H1 (cell line): ENCODE measurements around the gene PPRC1. TPM values are rescaled to one million over a fixed set of nuclear protein-coding genes. Genes with fewer than 3 reads are reported as not detected.

Experiments
- CTCF ChIA-PET: fragments of 300-600 bp; sonication (Branson Sonifier 250); formaldehyde crosslinking; loops from one replicate; lab custom pipeline; 2021; ENCODE audit not compliant: partially characterized antibody; lab: Charles Lee
- POLR2A ChIA-PET: fragments of 300-600 bp; sonication (Branson Sonifier 250); formaldehyde crosslinking; loops from one replicate; lab custom pipeline; 2021; ENCODE audit warnings: inconsistent platforms; ENCODE audit not compliant: partially characterized antibody; lab: Charles Lee
- DNase-seq, 2 experiments: peaks; one replicate each; pipeline versions ENCODE4 v3.0.0 to v3.0.0-alpha.2; 2010 to 2022; ENCODE audit warnings: low spot score in 2 of 2, low read depth in 1 of 2, mixed read lengths in 1 of 2
- FAIRE-seq: peaks from 2 replicates; lab custom pipeline; 2011; peaks lifted over from hg19 to GRCh38; lab: Jason Lieb, UNC
- H2AFZ ChIP-seq: 2 replicates; pipeline ENCODE4 v1.8.1; 2012; ENCODE audit warnings: low read length, inconsistent platforms
- H2AK5ac ChIP-seq: 2 replicates; pipeline ENCODE4 v1.6.1; 2013; ENCODE audit warnings: low read depth, low read length
- H2BK120ac ChIP-seq: replicated peaks from 2 replicates; pipeline ENCODE3; 2013; ENCODE audit warnings: low read depth, low read length, inconsistent platforms
- H2BK12ac ChIP-seq: 2 replicates; pipeline ENCODE4 v1.6.1; 2013; ENCODE audit warnings: low read depth, low read length
- H2BK15ac ChIP-seq: 2 replicates; pipeline ENCODE4 v1.6.1; 2013; ENCODE audit warnings: low read length
- H2BK20ac ChIP-seq: 2 replicates; pipeline ENCODE4 v1.6.1; 2013; ENCODE audit warnings: low read length
- H2BK5ac ChIP-seq: 2 replicates; pipeline ENCODE4 v1.6.1; 2013; ENCODE audit warnings: low read depth, low read length
- H3K14ac ChIP-seq: 2 replicates; pipeline ENCODE4 v1.6.1; 2013; ENCODE audit warnings: inconsistent platforms; ENCODE audit not compliant: insufficient read length
- H3K18ac ChIP-seq: 2 replicates; pipeline ENCODE4 v1.6.1; 2013; ENCODE audit warnings: low read length; ENCODE audit errors: extremely low read depth
- H3K23ac ChIP-seq: 2 replicates; pipeline ENCODE4 v1.6.1; 2013; ENCODE audit warnings: inconsistent platforms; ENCODE audit not compliant: insufficient read length
- H3K23me2 ChIP-seq: 2 replicates; pipeline ENCODE4 v1.6.1; 2013; ENCODE audit warnings: low read depth, low read length
- H3K27ac ChIP-seq: 2 replicates; pipeline ENCODE4 v1.6.1; 2011; ENCODE audit warnings: low read depth, low read length, inconsistent platforms
- H3K27me3 ChIP-seq, 4 experiments: replicated peaks in 1 of 4; 1 replicate in 1 of 4; 2 replicates in 3 of 4; pipeline versions ENCODE4 v1.6.1 to v1.8.1; 2011 to 2013; ENCODE audit warnings: low read length in 3 of 4, mild to moderate bottlenecking in 3 of 4, inconsistent platforms in 2 of 4, mixed read lengths in 2 of 4, moderate library complexity in 1 of 4; ENCODE audit not compliant: control insufficient read depth in 3 of 4, insufficient read depth in 3 of 4; ENCODE audit errors: extremely low read depth in 1 of 4
- H3K36me3 ChIP-seq, 4 experiments: 2 replicates each; pipeline versions ENCODE4 v1.6.1 to v1.8.1; 2011 to 2013; ENCODE audit warnings: mild to moderate bottlenecking in 4 of 4, low read length in 3 of 4, moderate library complexity in 2 of 4, control low read depth in 1 of 4, inconsistent platforms in 1 of 4; ENCODE audit not compliant: insufficient read depth in 4 of 4, control insufficient read depth in 2 of 4
- H3K4ac ChIP-seq: replicated peaks from 2 replicates; pipeline ENCODE3; 2013; ENCODE audit warnings: low read length, low read depth, mixed read lengths, inconsistent platforms; ENCODE audit not compliant: insufficient read length
- H3K4me1 ChIP-seq, 4 experiments: replicated peaks in 1 of 4; 1 replicate in 1 of 4; 2 replicates in 3 of 4; pipeline versions ENCODE4 v1.6.1 to v1.8.1; 2011 to 2013; ENCODE audit warnings: low read length in 3 of 4, inconsistent platforms in 2 of 4, mixed read lengths in 1 of 4; ENCODE audit not compliant: insufficient read depth in 4 of 4, control insufficient read depth in 3 of 4
- H3K4me2 ChIP-seq, 2 experiments: 2 replicates each; pipeline versions ENCODE4 v1.6.1 to v1.8.1; 2011 to 2013; ENCODE audit warnings: low read depth in 2 of 2, low read length in 2 of 2, control low read depth in 1 of 2, inconsistent platforms in 1 of 2, mild to moderate bottlenecking in 1 of 2; ENCODE audit not compliant: insufficient read depth in 1 of 2
- H3K4me3 ChIP-seq, 4 experiments: fragments of 200-600, 300-600 bp in 1 of 4; sonication (generic), shearing (Covaris generic), sonication (Bioruptor Twin) in 1 of 4; 2 replicates each; pipeline versions ENCODE4 v1.5.1 to v1.8.1; 2011 to 2016; ENCODE audit warnings: low read length in 4 of 4, low read depth in 3 of 4, control low read depth in 2 of 4, inconsistent platforms in 2 of 4, mild to moderate bottlenecking in 2 of 4, mixed read lengths in 1 of 4, moderate library complexity in 1 of 4; ENCODE audit not compliant: insufficient read depth in 2 of 4; ENCODE audit errors: extremely low read depth in 1 of 4
- H3K56ac ChIP-seq: replicated peaks from 2 replicates; pipeline ENCODE3; 2013; ENCODE audit warnings: low read depth, mild to moderate bottlenecking, mixed read lengths, low read length, inconsistent platforms; ENCODE audit not compliant: insufficient read length
- H3K79me1 ChIP-seq: 2 replicates; pipeline ENCODE4 v1.6.1; 2013; ENCODE audit warnings: low read depth, low read length, control low read depth
- H3K79me2 ChIP-seq, 2 experiments: 2 replicates each; pipeline versions ENCODE4 v1.6.1 to v1.8.1; 2012 to 2013; ENCODE audit warnings: low read length in 2 of 2, mild to moderate bottlenecking in 2 of 2, inconsistent platforms in 1 of 2; ENCODE audit not compliant: insufficient read depth in 2 of 2, control insufficient read depth in 1 of 2
- H3K9ac ChIP-seq, 4 experiments: replicated peaks in 1 of 4; 1 replicate in 1 of 4; 2 replicates in 3 of 4; pipeline versions ENCODE4 v1.6.1 to v1.8.1; 2011 to 2013; ENCODE audit warnings: low read depth in 3 of 4, low read length in 3 of 4, control low read depth in 2 of 4, mild to moderate bottlenecking in 2 of 4, moderate library complexity in 2 of 4, inconsistent platforms in 1 of 4; ENCODE audit errors: extremely low read depth in 1 of 4
- H3K9me3 ChIP-seq, 2 experiments: 2 replicates each; pipeline versions ENCODE4 v1.6.1 to v1.8.1; 2012 to 2013; ENCODE audit warnings: mild to moderate bottlenecking in 2 of 2, moderate library complexity in 2 of 2, control low read depth in 1 of 2, inconsistent platforms in 1 of 2, low read depth in 1 of 2, low read length in 1 of 2, mixed read lengths in 1 of 2; ENCODE audit not compliant: insufficient read depth in 2 of 2
- H4K20me1 ChIP-seq, 2 experiments: replicated peaks in 1 of 2; 2 replicates each; pipeline versions ENCODE3 to v1.8.1; 2011 to 2013; ENCODE audit warnings: inconsistent platforms in 2 of 2, low read length in 2 of 2, mild to moderate bottlenecking in 1 of 2; ENCODE audit not compliant: insufficient read depth in 2 of 2, control insufficient read depth in 1 of 2
- H4K5ac ChIP-seq: 2 replicates; pipeline ENCODE4 v1.6.1; 2013; ENCODE audit warnings: low read length, low read depth, mixed read lengths, inconsistent platforms; ENCODE audit not compliant: insufficient read length
- H4K8ac ChIP-seq: 2 replicates; pipeline ENCODE4 v1.8.0; 2013; ENCODE audit warnings: mild to moderate bottlenecking, moderate library complexity, low read length, inconsistent platforms; ENCODE audit not compliant: insufficient read depth; ENCODE audit errors: extremely low read depth
- H4K91ac ChIP-seq: replicated peaks from 2 replicates; pipeline ENCODE3; 2013; ENCODE audit warnings: low read length, mixed read lengths, inconsistent platforms; ENCODE audit not compliant: insufficient read length
- BACH1 ChIP-seq: IDR thresholded peaks from 2 replicates; pipeline ENCODE4 v1.6.1; 2012; ENCODE audit warnings: low read length, improper control_type of control experiment
- EZH2 ChIP-seq: fragments of 200-600 bp; sonication (generic); IDR thresholded peaks from 2 replicates; pipeline ENCODE4 v1.7.1; 2012; ENCODE audit warnings: low read depth, mild to moderate bottlenecking, moderate library complexity, low read length, inconsistent platforms; ENCODE audit not compliant: severe bottlenecking
- JUND ChIP-seq: IDR thresholded peaks from 2 replicates; pipeline ENCODE4 v1.6.1; 2011; ENCODE audit warnings: mild to moderate bottlenecking, improper control_type of control experiment, low read length
- TAF1 ChIP-seq: IDR thresholded peaks from 2 replicates; pipeline ENCODE4 v1.6.1; 2011; ENCODE audit warnings: mild to moderate bottlenecking, low read depth, low read length
- TAF7 ChIP-seq: optimal IDR thresholded peaks from 2 replicates; pipeline ENCODE3; 2011; ENCODE audit warnings: low read depth, mild to moderate bottlenecking, inconsistent platforms, low read length, moderate library complexity, borderline replicate concordance
- TBP ChIP-seq: IDR thresholded peaks from 2 replicates; pipeline ENCODE4 v1.6.1; 2011; ENCODE audit warnings: low read depth, low read length, improper control_type of control experiment
- YY1 ChIP-seq: IDR thresholded peaks from 2 replicates; pipeline ENCODE4 v1.6.1; 2011; ENCODE audit warnings: low read depth, mild to moderate bottlenecking, low read length
- WGBS, 2 experiments: shearing (Covaris generic) in 1 of 2; methylation state at CpG; one replicate each; pipeline versions ENCODE4 v1.1.6 to v1.1.7; 2013 to 2015; ENCODE audit warnings: low lambda C conversion rate in 2 of 2, mixed read lengths in 2 of 2, inconsistent platforms in 1 of 2, low coverage in 1 of 2, missing lambda C conversion rate in 1 of 2; ENCODE audit not compliant: insufficient replicate concordance in 2 of 2, insufficient coverage in 1 of 2, insufficient read length in 1 of 2; ENCODE audit errors: extremely low coverage in 1 of 2, missing lambda C conversion rate in 1 of 2; 5-methylcytosine and 5-hydroxymethylcytosine counted together
- polyA plus RNA-seq, 7 experiments: library from polyadenylated mRNA; depleted of rRNA in 3 of 7; stranded (reverse) in 5 of 7; unstranded in 2 of 7; fragments of >200 nt in 5 of 7; fragments of 200-250 nt in 2 of 7; gene quantifications; 1 replicate in 5 of 7; 2 replicates in 1 of 7; 4 replicates in 1 of 7; pipeline versions ENCODE4 v1.2.1 to v1.2.3, GENCODE V29; 2011 to 2013; ENCODE audit warnings: missing spikeins in 2 of 7, mixed read lengths in 2 of 7
- total RNA-seq: library from RNA; stranded (reverse); fragmentation: NEBNext Ultra II Directional; extraction: Animal tissue kit (Norgen Biotek cat#: 25700); gene quantifications from 2 replicates; pipeline ENCODE4 v1.2.1, GENCODE V29; 2021

The PPRC1 gene
- total and polyA plus RNA-seq, 2 of the 8 experiments (the other 6 are each of a cell fraction or from before 2014, with no cell fraction given): 46.5 to 88.4 TPM

- H2AFZ ChIP-seq: no peak overlapping the region
- H3K4me2 ChIP-seq: no peak overlapping the region
- no peak overlapping the region for H2BK12ac ChIP-seq
- no peak overlapping the region for H3K4ac ChIP-seq
- H3K79me1 ChIP-seq: no peaks in the 10 kb centered on the region; the same call in 1 of the 2 replicates
- no peak overlapping the region for H3K56ac ChIP-seq
- no peak overlapping the region for H3K4me3 ChIP-seq
- no peaks in the 10 kb centered on the region for H3K36me3 ChIP-seq
- WGBS, 2 experiments: 85% methylated on average over 7 of the region's 7 CpGs; no CpG with 5 or more reads in 1 of the 2 experiments
- H3K9me3 ChIP-seq: peaks cover 14 to 25% of the 10 kb centered on the region in 2 experiments
- H4K91ac ChIP-seq: no peak overlapping the region
- H3K9ac ChIP-seq: no peak overlapping the region
- H3K23me2 ChIP-seq: no peaks in the 10 kb centered on the region
- H4K20me1 ChIP-seq: no peaks in the 10 kb centered on the region
- H3K4me1 ChIP-seq: no peaks in the 10 kb centered on the region
- H3K79me2 ChIP-seq: no peaks in the 10 kb centered on the region
- POLR2A ChIA-PET: interaction anchor here (0.7 kb wide), 1 partner anchor 14 kb away, joined by 3 read pairs; no protein-coding TSS in a partner anchor
- no peak for TF ChIP-seq BACH1
- no peak for TF ChIP-seq TAF1
- TF ChIP-seq TAF7: no peak
- no peak for TF ChIP-seq TBP
- no peak for TF ChIP-seq JUND
- no peak for TF ChIP-seq EZH2
- no peak for TF ChIP-seq YY1
- TF ChIP-seq, all 59 proteins: peak for 0
- CTCF ChIA-PET: no interaction called here
- no peak overlapping the region for H2BK15ac ChIP-seq
- no peaks in the 10 kb centered on the region; a peak in 1 of 7 replicates for H3K27me3 ChIP-seq
- no peak overlapping the region for H4K8ac ChIP-seq
- H3K18ac ChIP-seq: no peak overlapping the region
- no peak overlapping the region for H3K14ac ChIP-seq
- FAIRE-seq (no peak), DNase-seq (no peak)
- H4K5ac ChIP-seq: no peak overlapping the region
- H3K27ac ChIP-seq: no peak overlapping the region
- no peak overlapping the region for H2BK120ac ChIP-seq
- no peak overlapping the region for H2AK5ac ChIP-seq
- H2BK20ac ChIP-seq: no peak overlapping the region
- H3K23ac ChIP-seq: no peak overlapping the region
- H2BK5ac ChIP-seq: no peak overlapping the region
These were observed 59.1 kb downstream of the PPRC1 start for GRCh38 chr10:102191956-102192355.
